GM19372 (cell line): ENCODE data around the gene DOK3.
"Not testable (repeated sequence)": the region's sequence is repeated elsewhere in the genome, so short reads cannot be mapped to it uniquely, and the experiment has no call there.

Experiments
- ATAC-seq: cut with Tn5 transposase; IDR thresholded peaks from one replicate; pipeline ENCODE4 v1.9.1; 2021; ENCODE audit warnings: mild to moderate bottlenecking, low read depth, moderate library complexity; ENCODE audit not compliant: unreplicated experiment

The DOK3 gene

DNA sequence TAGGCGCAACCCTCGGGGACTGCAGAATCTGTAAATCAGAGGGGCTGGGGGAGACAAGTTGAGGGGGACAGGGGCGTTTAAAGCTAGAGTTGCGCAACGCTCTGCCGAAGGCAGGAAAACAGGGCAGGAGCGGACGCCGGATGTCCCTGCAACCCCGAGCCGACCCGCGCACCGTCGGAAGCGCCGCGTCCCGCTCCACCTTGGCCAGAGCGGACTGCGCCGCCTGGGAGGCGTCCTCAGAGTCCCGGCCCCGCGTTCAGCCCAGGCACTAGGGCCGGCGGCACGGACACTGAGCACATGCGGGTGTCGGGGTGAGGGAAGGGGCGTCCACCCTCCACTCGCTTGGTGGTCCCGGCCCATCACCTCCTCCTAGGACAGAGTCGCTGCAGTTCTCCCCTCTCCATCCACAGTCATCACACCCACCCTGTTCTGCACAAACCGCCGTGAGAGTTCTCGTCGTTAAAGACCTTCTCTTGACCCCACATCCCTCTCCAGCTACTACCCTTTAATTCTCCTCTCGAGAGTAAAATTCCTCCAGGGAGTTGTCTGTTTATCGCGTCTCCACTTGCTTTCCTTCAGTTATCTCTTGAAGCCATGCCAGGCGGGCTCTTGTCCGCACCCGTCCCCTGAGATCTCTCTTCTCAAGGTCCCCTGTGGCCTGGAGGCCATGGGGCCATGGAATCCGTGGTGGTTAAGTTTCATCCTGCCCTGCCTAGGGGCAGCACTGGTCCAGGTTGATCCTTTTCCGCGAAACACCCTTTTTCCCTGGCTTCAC is 11.4 kb downstream of the DOK3 start:
- ATAC-seq, result no peak

- peak; percentile 75 for ATAC-seq
Observed at GRCh38 chr5:177497292-177498012, 12.2 kb downstream of the DOK3 start, which contains the start of gene PDLIM7. Gene PDLIM7, minus strand, starts transcription at chr5:177497604. Its CDS starts 1,092 bp downstream, at chr5:177496512.

DNA sequence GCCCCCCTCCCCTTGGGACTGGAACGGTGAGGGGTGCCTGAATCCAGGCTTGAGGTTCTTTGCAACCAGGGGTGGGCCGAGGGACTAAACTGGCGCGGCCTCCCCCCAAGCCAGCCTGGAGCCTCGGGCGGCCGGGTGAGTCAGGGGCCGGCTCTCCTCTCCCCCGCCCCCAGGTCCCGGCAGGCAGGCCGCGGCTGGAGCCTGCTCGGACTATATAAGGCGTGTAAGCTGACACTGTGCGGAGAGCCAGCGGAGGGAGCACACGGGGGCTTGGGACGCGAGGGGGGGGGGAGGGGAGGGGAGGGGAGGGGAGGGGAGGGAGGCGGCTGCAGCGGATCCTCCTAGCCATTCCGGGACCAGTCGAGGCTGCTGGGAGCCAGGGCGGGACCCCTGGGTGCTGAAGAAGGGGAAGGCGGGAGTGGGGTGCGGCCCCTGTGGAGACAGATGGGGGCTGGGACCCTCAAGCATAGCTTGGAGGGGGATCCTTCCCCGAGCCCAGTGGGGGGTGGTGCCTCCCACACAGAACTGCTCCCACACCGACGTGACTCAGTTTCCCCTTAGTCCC is 12.8 kb downstream of the DOK3 start:
- ATAC-seq, result no peak

GRCh38 chr5:177496070-177496726 is 13.4 kb downstream of the DOK3 start:
- ATAC-seq, result no peak

DNA sequence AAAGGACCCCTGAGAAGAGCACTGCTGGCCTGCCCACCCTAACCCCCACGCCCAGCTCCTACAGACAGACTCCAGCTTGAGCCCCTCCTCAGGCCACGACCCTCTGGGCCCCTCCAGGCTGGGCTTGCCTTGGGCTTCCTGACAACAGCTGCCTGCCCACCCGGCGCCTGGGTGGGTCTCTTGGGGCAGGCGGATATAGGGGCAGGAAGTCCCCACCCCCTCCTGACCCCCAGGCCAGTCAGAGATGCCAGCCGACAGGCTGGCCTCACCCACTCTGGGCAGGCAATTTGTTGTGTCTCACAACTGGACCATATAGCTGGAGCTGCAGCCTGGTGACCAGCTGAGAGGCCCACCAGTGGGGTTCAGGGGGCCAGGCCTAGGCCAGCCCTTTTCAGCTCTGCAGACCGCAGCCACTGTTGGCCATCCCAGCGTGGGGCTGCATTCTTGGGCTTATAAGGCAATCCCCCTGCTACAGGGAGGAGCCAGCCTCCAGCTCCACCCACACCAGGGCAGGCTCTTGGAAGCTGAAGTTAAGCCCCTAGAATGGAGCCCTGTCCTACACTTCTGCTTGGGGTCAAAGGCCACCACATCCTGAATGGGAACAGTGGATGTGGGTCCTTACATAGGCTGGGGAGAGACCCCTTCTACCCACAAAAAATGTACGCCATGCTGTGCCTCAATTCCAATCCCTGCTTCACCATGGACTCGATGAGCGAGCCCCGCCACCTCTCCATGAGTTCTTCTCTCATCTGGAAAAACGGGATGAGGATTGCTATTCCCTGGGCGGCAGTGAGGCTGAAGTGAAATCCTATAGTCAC is 14.2 kb downstream of the DOK3 start:
- ATAC-seq, result no peak

DNA sequence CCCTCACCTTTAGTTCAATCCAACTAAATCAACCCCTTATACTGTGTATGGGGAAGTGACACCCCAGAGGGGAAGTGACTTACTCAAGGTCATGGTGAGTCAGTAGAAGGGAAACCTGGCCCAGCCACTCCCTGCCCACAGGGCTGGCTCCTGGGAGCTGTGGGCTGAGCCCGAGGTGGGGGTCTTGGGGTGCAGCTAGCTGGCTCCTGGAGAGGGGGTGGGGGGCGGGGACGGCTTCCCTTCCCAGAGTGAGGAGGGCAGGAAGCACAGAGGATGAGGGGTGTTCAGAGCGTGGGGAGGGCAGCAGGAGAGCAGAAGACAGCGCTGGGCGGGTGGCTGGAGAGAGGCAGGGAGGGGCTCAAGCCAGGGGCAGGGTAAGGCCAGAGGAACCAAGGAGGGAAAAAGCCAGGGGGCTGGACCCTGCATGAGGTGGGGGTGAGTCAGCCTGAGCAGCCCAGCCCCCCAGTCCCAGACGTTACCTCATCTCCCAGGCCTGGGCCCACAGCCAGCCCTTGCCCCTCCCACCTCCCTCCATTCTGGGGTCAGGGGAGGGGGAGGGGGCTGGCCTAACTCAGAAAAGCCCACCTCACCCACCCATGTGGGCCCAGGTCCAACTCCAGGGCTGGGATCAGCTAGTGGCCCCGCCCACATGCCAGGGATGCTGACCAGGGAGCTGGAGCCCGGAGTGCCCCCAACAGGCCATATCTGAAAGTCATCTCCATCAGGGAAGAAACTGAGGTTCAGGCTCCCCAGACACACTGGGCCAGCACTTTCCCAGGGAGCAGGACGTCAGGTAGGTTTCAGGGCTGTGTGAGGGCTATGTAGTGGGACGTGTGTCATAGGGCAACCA is 15.1 kb downstream of the DOK3 start:
- ATAC-seq, result no peak

- no peak for ATAC-seq
Observed at GRCh38 chr5:177493795-177494345, 15.8 kb downstream of the DOK3 start.

GRCh38 chr5:177492841-177493240 is 16.8 kb downstream of the DOK3 start:
- no peak for ATAC-seq

DNA sequence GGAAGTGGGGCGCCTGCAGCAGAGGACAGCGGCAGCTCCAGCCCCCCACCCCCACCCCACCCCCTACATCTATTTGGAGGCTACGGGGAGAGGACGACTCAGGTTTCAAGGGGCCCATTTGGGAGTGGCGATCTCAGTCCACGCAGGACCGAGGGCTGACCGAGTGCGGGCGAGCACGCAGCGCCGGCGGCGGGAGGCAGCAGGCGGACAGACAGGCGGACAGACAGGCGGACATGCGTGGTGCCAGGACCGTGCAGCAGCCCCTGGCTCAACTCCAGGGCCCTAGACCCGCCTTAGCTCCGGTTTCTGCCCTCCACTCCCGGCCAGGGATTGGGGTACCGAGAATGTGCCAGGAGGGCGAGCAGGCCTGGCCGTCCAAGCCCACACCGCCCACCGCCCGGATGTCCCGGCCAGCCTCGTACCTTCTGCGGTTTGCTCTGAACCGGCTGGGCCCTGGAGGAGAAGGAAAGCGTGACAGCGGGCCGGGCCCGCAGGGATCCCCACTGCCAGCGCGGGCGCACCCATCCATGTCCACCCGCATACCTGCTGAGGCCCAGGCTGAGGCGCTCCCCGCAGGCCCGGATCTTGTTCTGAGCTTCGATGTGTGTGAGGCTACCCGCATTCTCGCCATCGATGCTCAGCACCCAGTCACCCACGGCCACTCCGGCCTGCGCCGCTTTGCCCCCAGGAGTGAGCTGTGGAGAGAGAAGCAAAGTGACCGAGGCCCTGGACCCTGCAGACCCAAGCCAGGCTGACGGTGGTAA is 17.5 kb downstream of the DOK3 start:
- ATAC-seq, result no peak

DNA sequence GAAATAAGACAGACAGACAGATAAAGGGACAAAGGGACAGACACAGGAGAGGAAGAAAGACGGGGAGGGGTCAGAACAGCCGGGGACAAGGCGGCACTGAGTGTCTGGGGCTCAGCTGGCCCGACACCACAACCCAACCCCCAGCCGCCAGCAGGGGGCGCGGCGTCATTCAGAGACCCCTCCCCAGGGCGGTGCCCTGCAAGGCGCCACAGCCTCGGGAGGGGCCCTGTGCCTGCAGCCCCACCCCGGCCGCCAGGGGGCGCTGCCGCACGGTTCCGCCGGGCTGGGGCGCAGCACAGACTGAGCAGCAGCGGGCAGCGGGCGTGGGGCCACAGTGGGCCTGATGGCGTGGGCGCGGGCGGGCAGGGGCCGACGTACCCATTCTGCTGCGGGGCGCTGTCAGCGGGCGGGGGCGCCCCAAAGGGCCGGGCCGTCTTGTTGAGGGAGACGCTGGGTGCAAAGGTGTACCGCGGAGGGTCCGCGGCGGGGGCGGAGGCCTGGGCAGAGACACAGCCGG is 18.1 kb downstream of the DOK3 start:
- ATAC-seq, result no peak

GRCh38 chr5:177490992-177491391 is 18.6 kb downstream of the DOK3 start:
- no peak for ATAC-seq

- ATAC-seq, result no peak
Observed at GRCh38 chr5:177490311-177490991, 19.2 kb downstream of the DOK3 start.

- no peak for ATAC-seq
Observed at GRCh38 chr5:177489119-177489716, 20.4 kb downstream of the DOK3 start.

- no peak for ATAC-seq
Observed at GRCh38 chr5:177487975-177488374, 21.7 kb downstream of the DOK3 start.

GRCh38 chr5:177487144-177487543 is 22.5 kb downstream of the DOK3 start:
- no peak for ATAC-seq

- no peak for ATAC-seq
Observed at GRCh38 chr5:177486256-177486655, 23.4 kb downstream of the DOK3 start.

DNA sequence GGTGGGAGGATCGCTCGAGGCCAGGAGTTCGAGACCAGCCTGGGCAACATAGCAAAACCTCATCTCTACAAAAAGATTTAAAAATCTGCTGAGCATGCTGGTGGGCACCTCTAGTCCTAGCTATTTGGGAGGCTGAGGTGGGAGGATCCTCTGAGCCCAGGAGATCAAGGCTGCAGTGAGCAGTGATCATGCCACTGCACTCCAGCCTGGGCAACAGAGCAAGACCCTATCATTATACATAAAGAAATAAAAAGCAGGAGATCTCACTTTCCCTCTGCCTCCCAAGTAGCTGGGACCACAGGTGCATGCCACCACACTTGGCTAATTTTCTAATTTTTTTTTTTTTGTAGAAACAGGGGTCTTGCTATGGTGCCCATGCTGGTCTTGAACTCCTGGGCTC is 23.9 kb downstream of the DOK3 start:
- not testable (repeated sequence) for ATAC-seq
